Activated T-cell treated with anti-CD3 and anti-CD28 coated beads, Interleukin-2, amount 50 U/mL, for 72 hours (primary cell): ENCODE measurements around the gene FAT1. TPM values are rescaled to one million over a fixed set of nuclear protein-coding genes. Genes with fewer than 3 reads are reported as not detected.
A peak's percentile ranks its signal among the peaks of the same experiment; 100 is the strongest.

Source experiments
- ATAC-seq, 2 donors: fragments of 150-1000 bp; cut with Tn5 transposase; replicated peaks in 1 of 2; 2 replicates each; pipeline ENCODE4 v1.10.0; 2021; ENCODE audit warnings: moderate library complexity in 2 of 2, mild to moderate bottlenecking in 1 of 2
- DNase-seq, 2 donors: peaks; one replicate each; pipeline ENCODE4 v3.0.0; 2021 to 2022; ENCODE audit warnings: mixed read lengths in 1 of 2
- H3K27ac Mint-ChIP-seq: one replicate; pipeline ENCODE4 v1.8.0; 2022; ENCODE audit warnings: mild to moderate bottlenecking, moderate library complexity, mixed read lengths
- H3K27me3 Mint-ChIP-seq: one replicate; pipeline ENCODE4 v1.8.0; 2022; ENCODE audit warnings: low read depth, mixed read lengths
- H3K36me3 Mint-ChIP-seq, 2 donors: one replicate each; pipeline ENCODE4 v1.8.0; 2022; ENCODE audit warnings: mixed read lengths in 2 of 2, mild to moderate bottlenecking in 1 of 2; ENCODE audit not compliant: insufficient read depth in 2 of 2
- H3K4me1 Mint-ChIP-seq: one replicate; pipeline ENCODE4 v1.8.0; 2022; ENCODE audit warnings: low read depth, mixed read lengths
- H3K4me3 Mint-ChIP-seq, 2 donors: one replicate each; pipeline ENCODE4 v1.8.0; 2022; ENCODE audit warnings: mild to moderate bottlenecking in 2 of 2, mixed read lengths in 2 of 2, moderate library complexity in 2 of 2
- H3K9me3 Mint-ChIP-seq, 2 donors: one replicate each; pipeline ENCODE4 v1.8.0; 2022; ENCODE audit warnings: mixed read lengths in 2 of 2
- total RNA-seq, 2 donors: library from RNA; stranded (reverse); gene quantifications; one replicate each; pipeline ENCODE4 v1.2.3, GENCODE V29; 2022

Gene FAT1
- total RNA-seq, 2 donors from 2014 or later, result 0.07 to 0.36 TPM

GRCh38 chr4:186725469-186726425 is 2.1 kb upstream of the FAT1 start:
- H3K27ac Mint-ChIP-seq, result no peak overlapping the region
- H3K36me3 Mint-ChIP-seq, result no peaks in the 10 kb centered on the region
- H3K4me3 Mint-ChIP-seq, result peak overlapping the region; percentile 56 to 71
- ATAC-seq (peak; percentile 57 to 63), DNase-seq (peak; percentile 34 to 52)
- peaks cover 12% of the 10 kb centered on the region for H3K4me1 Mint-ChIP-seq
- H3K27me3 Mint-ChIP-seq, result peaks cover 49% of the 10 kb centered on the region
- no peaks in the 10 kb centered on the region for H3K9me3 Mint-ChIP-seq

- Mint-ChIP-seq H3K9me3 (no peaks in the 10 kb centered on the region), H3K27me3 (peaks cover 49% of the 10 kb centered on the region), H3K27ac (no peak overlapping the region), H3K4me3 (peak overlapping the region; percentile 34 to 49), H3K36me3 (no peaks in the 10 kb centered on the region), H3K4me1 (peaks cover 12% of the 10 kb centered on the region)
- ATAC-seq (no peak), DNase-seq (no peak)
Observed at GRCh38 chr4:186724864-186725468, 1.3 kb upstream of the FAT1 start.

GRCh38 chr4:186724058-186724863 is 605 bp upstream of the FAT1 start:
- H3K4me3 Mint-ChIP-seq, result peak overlapping the region; percentile 57 to 73
- no peaks in the 10 kb centered on the region for H3K9me3 Mint-ChIP-seq
- no peak for DNase-seq
- H3K36me3 Mint-ChIP-seq, result no peaks in the 10 kb centered on the region
- H3K4me1 Mint-ChIP-seq, result peaks cover 12% of the 10 kb centered on the region
- peaks cover 48% of the 10 kb centered on the region for H3K27me3 Mint-ChIP-seq
- ATAC-seq, result peak in 1 of 2 donors; percentile 16
- H3K27ac Mint-ChIP-seq, result no peak overlapping the region

- no peaks in the 10 kb centered on the region for H3K36me3 Mint-ChIP-seq
- H3K4me3 Mint-ChIP-seq, result peak overlapping the region; percentile 42 to 71
- peaks cover 34% of the 10 kb centered on the region for H3K27me3 Mint-ChIP-seq
- peak in 1 of 2 donors; percentile 34 for ATAC-seq
- peaks cover 0 to 4% of the 10 kb centered on the region in 2 donors for H3K9me3 Mint-ChIP-seq
- no peak overlapping the region for H3K27ac Mint-ChIP-seq
- no peak for DNase-seq
- H3K4me1 Mint-ChIP-seq, result peaks cover 12% of the 10 kb centered on the region
Observed at GRCh38 chr4:186722796-186723291, 812 bp downstream of the FAT1 start.

GRCh38 chr4:186719925-186720694 is 3.5 kb downstream of the FAT1 start:
- H3K4me1 Mint-ChIP-seq, result peaks cover 9% of the 10 kb centered on the region
- peaks cover 0 to 4% of the 10 kb centered on the region in 2 donors for H3K9me3 Mint-ChIP-seq
- H3K36me3 Mint-ChIP-seq, result no peaks in the 10 kb centered on the region
- DNase-seq (peak in 1 of 2 donors; percentile 10), ATAC-seq (no peak)
- peaks cover 20% of the 10 kb centered on the region for H3K27me3 Mint-ChIP-seq
- no peak overlapping the region for H3K4me3 Mint-ChIP-seq
- H3K27ac Mint-ChIP-seq, result no peak overlapping the region

GRCh38 chr4:186717556-186717955 is 6.1 kb downstream of the FAT1 start:
- H3K4me1 Mint-ChIP-seq, result peaks cover under 1% of the 10 kb centered on the region
- H3K27ac Mint-ChIP-seq, result no peak overlapping the region
- DNase-seq (no peak), ATAC-seq (no peak)
- no peaks in the 10 kb centered on the region for H3K36me3 Mint-ChIP-seq
- H3K27me3 Mint-ChIP-seq, result peaks cover 9% of the 10 kb centered on the region
- H3K9me3 Mint-ChIP-seq, result peaks cover 2 to 4% of the 10 kb centered on the region in 2 donors
- no peak overlapping the region for H3K4me3 Mint-ChIP-seq

- no peak overlapping the region for H3K27ac Mint-ChIP-seq
- no peak overlapping the region for H3K4me3 Mint-ChIP-seq
- ATAC-seq, result no peak
- H3K4me1 Mint-ChIP-seq, result no peaks in the 10 kb centered on the region
- no peak for DNase-seq
- H3K27me3 Mint-ChIP-seq, result no peaks in the 10 kb centered on the region
- H3K36me3 Mint-ChIP-seq, result no peaks in the 10 kb centered on the region
- H3K9me3 Mint-ChIP-seq, result peaks cover 4 to 8% of the 10 kb centered on the region in 2 donors
Observed at GRCh38 chr4:186715077-186715476, 8.6 kb downstream of the FAT1 start.

- Mint-ChIP-seq H3K9me3 (peaks cover 4 to 8% of the 10 kb centered on the region in 2 donors), H3K27me3 (no peaks in the 10 kb centered on the region), H3K27ac (no peak overlapping the region), H3K4me1 (no peaks in the 10 kb centered on the region), H3K4me3 (no peak overlapping the region), H3K36me3 (no peaks in the 10 kb centered on the region)
- DNase-seq, result no peak
- ATAC-seq, result no peak
Observed at GRCh38 chr4:186714006-186714675, 9.5 kb downstream of the FAT1 start.

GRCh38 chr4:186712690-186713089 is 11.0 kb downstream of the FAT1 start:
- no peak overlapping the region for H3K27ac Mint-ChIP-seq
- no peaks in the 10 kb centered on the region for H3K36me3 Mint-ChIP-seq
- ATAC-seq (no peak), DNase-seq (no peak)
- no peaks in the 10 kb centered on the region for H3K27me3 Mint-ChIP-seq
- no peaks in the 10 kb centered on the region for H3K4me1 Mint-ChIP-seq
- H3K9me3 Mint-ChIP-seq, result peaks cover 4% of the 10 kb centered on the region in 2 donors
- no peak overlapping the region for H3K4me3 Mint-ChIP-seq

- no peaks in the 10 kb centered on the region for H3K4me1 Mint-ChIP-seq
- H3K4me3 Mint-ChIP-seq, result no peak overlapping the region
- no peaks in the 10 kb centered on the region for H3K27me3 Mint-ChIP-seq
- DNase-seq, result no peak
- no peaks in the 10 kb centered on the region for H3K36me3 Mint-ChIP-seq
- H3K9me3 Mint-ChIP-seq, result peaks cover 4 to 5% of the 10 kb centered on the region in 2 donors
- no peak for ATAC-seq
- H3K27ac Mint-ChIP-seq, result no peak overlapping the region
Observed at GRCh38 chr4:186710521-186711119, 13.0 kb downstream of the FAT1 start.

- no peaks in the 10 kb centered on the region for H3K36me3 Mint-ChIP-seq
- no peak overlapping the region for H3K27ac Mint-ChIP-seq
- H3K27me3 Mint-ChIP-seq, result no peaks in the 10 kb centered on the region
- H3K4me3 Mint-ChIP-seq, result no peak overlapping the region
- ATAC-seq (no peak), DNase-seq (no peak)
- H3K9me3 Mint-ChIP-seq, result peaks cover 4 to 6% of the 10 kb centered on the region in 2 donors
- no peaks in the 10 kb centered on the region for H3K4me1 Mint-ChIP-seq
Observed at GRCh38 chr4:186709517-186709916, 14.1 kb downstream of the FAT1 start.
